Mesothelial cell of epicardium (in vitro differentiated cells): Measurements from ENCODE around the gene KDM4C. TPM values are rescaled to one million over a fixed set of nuclear protein-coding genes. Genes with fewer than 3 reads are reported as not detected.
A peak's percentile ranks its signal among the peaks of the same experiment; 100 is the strongest.
"Not testable (repeated sequence)": the region's sequence is repeated elsewhere in the genome, so short reads cannot be mapped to it uniquely, and the experiment has no call there.

Experiments used
- DNase-seq, 2 experiments: peaks; one replicate each; pipeline ENCODE4 v3.0.0; 2021; ENCODE audit warnings: low spot score in 2 of 2; ENCODE audit not compliant: unreplicated experiment in 2 of 2
- H3K27ac Mint-ChIP-seq: 2 replicates; pipeline ENCODE4 v1.8.0; 2021; ENCODE audit warnings: mixed read lengths
- H3K27me3 Mint-ChIP-seq: 2 replicates; pipeline ENCODE4 v1.8.0; 2021; ENCODE audit warnings: low read depth, mixed read lengths
- H3K36me3 Mint-ChIP-seq: 2 replicates; pipeline ENCODE4 v1.8.0; 2021; ENCODE audit warnings: mixed read lengths
- H3K4me1 Mint-ChIP-seq: 2 replicates; pipeline ENCODE4 v1.8.0; 2021; ENCODE audit warnings: mixed read lengths
- H3K4me3 Mint-ChIP-seq: 2 replicates; pipeline ENCODE4 v1.8.0; 2021; ENCODE audit warnings: mild to moderate bottlenecking, moderate library complexity, mixed read lengths
- H3K9me3 Mint-ChIP-seq: 2 replicates; pipeline ENCODE4 v1.8.0; 2021; ENCODE audit warnings: mixed read lengths
- total RNA-seq: library from RNA; stranded (reverse); gene quantifications from 3 replicates; pipeline ENCODE4 v1.2.1, GENCODE V29; 2021
- TF ChIP-seq, protein P1 (sequence below): fragments of 200-600 bp; sonication (generic); IDR thresholded peaks from one replicate; pipeline ENCODE4 v1.5.0; 2021; ENCODE audit warnings: antibody characterized with exemption; ENCODE audit not compliant: unreplicated experiment

The KDM4C gene
- total RNA-seq, 1 donor from 2014 or later = 25.4 TPM

- no peak for DNase-seq
- Mint-ChIP-seq H3K4me3 (no peak overlapping the region), H3K36me3 (peaks cover 5% of the 10 kb centered on the region), H3K9me3 (peaks cover 4% of the 10 kb centered on the region), H3K27ac (no peak overlapping the region), H3K27me3 (no peaks in the 10 kb centered on the region), H3K4me1 (no peaks in the 10 kb centered on the region)
- TF ChIP-seq, protein P1, sequence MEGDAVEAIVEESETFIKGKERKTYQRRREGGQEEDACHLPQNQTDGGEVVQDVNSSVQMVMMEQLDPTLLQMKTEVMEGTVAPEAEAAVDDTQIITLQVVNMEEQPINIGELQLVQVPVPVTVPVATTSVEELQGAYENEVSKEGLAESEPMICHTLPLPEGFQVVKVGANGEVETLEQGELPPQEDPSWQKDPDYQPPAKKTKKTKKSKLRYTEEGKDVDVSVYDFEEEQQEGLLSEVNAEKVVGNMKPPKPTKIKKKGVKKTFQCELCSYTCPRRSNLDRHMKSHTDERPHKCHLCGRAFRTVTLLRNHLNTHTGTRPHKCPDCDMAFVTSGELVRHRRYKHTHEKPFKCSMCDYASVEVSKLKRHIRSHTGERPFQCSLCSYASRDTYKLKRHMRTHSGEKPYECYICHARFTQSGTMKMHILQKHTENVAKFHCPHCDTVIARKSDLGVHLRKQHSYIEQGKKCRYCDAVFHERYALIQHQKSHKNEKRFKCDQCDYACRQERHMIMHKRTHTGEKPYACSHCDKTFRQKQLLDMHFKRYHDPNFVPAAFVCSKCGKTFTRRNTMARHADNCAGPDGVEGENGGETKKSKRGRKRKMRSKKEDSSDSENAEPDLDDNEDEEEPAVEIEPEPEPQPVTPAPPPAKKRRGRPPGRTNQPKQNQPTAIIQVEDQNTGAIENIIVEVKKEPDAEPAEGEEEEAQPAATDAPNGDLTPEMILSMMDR = no peak
Observed at GRCh38 chr9:6946583-6947166, 188.9 kb downstream of the KDM4C start.

GRCh38 chr9:6948921-6949320 lies 191.1 kb downstream of the KDM4C start:
- not testable (repeated sequence) for H3K9me3 Mint-ChIP-seq, H3K4me3 Mint-ChIP-seq, H3K27me3 Mint-ChIP-seq, H3K27ac Mint-ChIP-seq, H3K36me3 Mint-ChIP-seq, DNase-seq, H3K4me1 Mint-ChIP-seq

DNA sequence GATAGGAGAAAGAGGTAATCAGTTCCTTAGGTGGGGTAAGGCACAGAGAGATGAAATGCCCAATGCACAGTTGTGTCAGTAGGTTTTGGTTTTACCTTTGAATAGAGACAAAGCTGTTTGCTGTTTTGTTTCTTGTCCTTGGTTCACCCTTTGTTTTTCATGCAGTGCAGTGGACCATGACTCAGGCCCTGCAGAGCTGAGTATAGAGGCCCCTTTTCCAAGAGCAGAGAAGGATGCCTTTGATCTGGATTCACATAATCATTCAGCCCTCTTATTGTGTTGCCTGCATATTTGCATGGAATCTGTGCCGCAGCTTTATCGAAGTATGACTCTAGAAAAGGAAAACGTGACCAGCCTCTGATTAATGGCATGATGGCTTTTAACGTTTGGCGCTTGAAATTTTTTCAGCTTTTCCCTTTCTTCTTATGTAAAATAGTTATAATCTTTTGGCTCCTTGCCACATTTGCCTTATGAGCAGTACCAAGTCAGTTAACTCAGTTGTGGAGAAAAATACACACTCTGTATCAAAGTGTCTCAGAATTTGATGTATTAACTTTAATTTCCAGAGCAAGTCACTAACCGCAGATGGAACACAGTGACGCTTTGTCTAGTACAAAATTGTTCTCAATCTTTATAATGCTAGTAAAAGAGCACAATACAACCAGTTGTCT lies 197.6 kb downstream of the KDM4C start:
- peaks cover 2% of the 10 kb centered on the region for H3K36me3 Mint-ChIP-seq
- no peaks in the 10 kb centered on the region for H3K27me3 Mint-ChIP-seq
- peak overlapping the region; percentile 62 for H3K27ac Mint-ChIP-seq
- TF ChIP-seq, protein P1 = no peak
- H3K9me3 Mint-ChIP-seq = peaks cover under 1% of the 10 kb centered on the region
- H3K4me1 Mint-ChIP-seq = peaks cover 39% of the 10 kb centered on the region
- no peak for DNase-seq
- no peak overlapping the region for H3K4me3 Mint-ChIP-seq

DNA sequence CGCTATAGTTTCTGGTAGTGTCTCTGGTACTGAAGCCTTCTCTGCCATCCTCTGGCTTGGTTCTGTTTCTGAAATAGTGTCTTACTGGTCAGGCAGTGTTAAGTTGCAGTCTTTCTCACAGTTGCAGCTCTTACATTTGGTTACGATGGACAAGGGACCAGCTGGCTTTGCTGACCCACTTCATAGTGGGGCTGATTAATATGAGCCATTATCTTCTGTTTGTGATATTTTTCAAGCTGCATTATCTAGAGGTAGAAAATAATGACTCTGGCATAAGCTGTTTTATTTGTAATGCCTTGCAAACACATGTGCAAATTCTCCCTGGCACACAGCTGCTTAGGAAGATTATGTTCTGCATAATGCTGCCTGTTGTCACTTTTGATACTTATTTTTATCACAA lies 199.1 kb downstream of the KDM4C start:
- Mint-ChIP-seq H3K27me3 (no peaks in the 10 kb centered on the region), H3K36me3 (peaks cover 2% of the 10 kb centered on the region), H3K9me3 (no peaks in the 10 kb centered on the region), H3K27ac (no peak overlapping the region), H3K4me3 (no peak overlapping the region), H3K4me1 (peaks cover 42% of the 10 kb centered on the region)
- no peak for DNase-seq
- TF ChIP-seq, protein P1 = no peak

- no peak overlapping the region for H3K4me3 Mint-ChIP-seq
- DNase-seq = no peak
- peaks cover 35% of the 10 kb centered on the region for H3K4me1 Mint-ChIP-seq
- no peak overlapping the region for H3K27ac Mint-ChIP-seq
- no peaks in the 10 kb centered on the region for H3K9me3 Mint-ChIP-seq
- no peaks in the 10 kb centered on the region for H3K27me3 Mint-ChIP-seq
- peaks cover 2% of the 10 kb centered on the region for H3K36me3 Mint-ChIP-seq
- TF ChIP-seq, protein P1 = no peak
Observed at GRCh38 chr9:6959270-6960000, 201.7 kb downstream of the KDM4C start.

DNA sequence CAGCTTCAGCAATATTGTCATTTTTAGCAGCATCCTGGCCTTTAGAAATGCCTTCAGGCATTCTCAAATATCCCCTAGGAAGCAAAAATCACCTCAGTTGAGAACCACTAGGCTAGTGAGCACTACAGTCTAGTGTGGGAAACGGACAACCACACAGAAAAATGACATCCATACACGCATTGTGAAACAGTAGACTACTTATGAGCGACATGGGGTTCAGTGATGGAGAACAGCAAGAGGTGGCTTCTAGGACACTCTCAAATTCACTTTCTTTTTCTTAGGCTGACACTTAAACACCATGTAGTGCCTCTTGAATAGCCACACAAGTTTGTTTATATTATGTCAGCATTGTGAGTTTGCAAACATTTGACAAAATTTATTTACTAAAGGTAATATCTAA lies 203.0 kb downstream of the KDM4C start:
- no peak for DNase-seq
- no peaks in the 10 kb centered on the region for H3K27me3 Mint-ChIP-seq
- H3K27ac Mint-ChIP-seq = no peak overlapping the region
- H3K4me1 Mint-ChIP-seq = peaks cover 25% of the 10 kb centered on the region
- no peak overlapping the region for H3K4me3 Mint-ChIP-seq
- peaks cover 2% of the 10 kb centered on the region for H3K36me3 Mint-ChIP-seq
- no peaks in the 10 kb centered on the region for H3K9me3 Mint-ChIP-seq
- TF ChIP-seq, protein P1 = no peak
